K562 (cell line): ENCODE data around the gene AKAP13. TPM values are rescaled to one million over a fixed set of nuclear protein-coding genes. Genes with fewer than 3 reads are reported as not detected.

Experiments used
- CEBPG ChIP-seq, 3 experiments: fragments of 200-800 bp in 1 of 3; sonication (Bioruptor generic) in 1 of 3; sonication (generic) in 1 of 3; formaldehyde crosslinking in 1 of 3; IDR thresholded peaks in 2 of 3; conservative IDR thresholded peaks in 1 of 3; 2 replicates each; pipeline versions ENCODE4 v1.6.1 to v1.8.0; 2016 to 2022; ENCODE audit warnings: missing compliant biosample characterization in 2 of 3, missing genetic modification characterization in 2 of 3, mild to moderate bottlenecking in 1 of 3, missing genetic modification reagents in 1 of 3
- DEAF1 ChIP-seq: fragments of 450-650 bp; formaldehyde crosslinking; IDR thresholded peaks from 2 replicates; pipeline ENCODE4 v1.4.0; 2020; ENCODE audit warnings: mild to moderate bottlenecking, moderate library complexity
- FIP1L1 ChIP-seq: fragments of 200-400 bp; formaldehyde crosslinking; IDR thresholded peaks from 2 replicates; pipeline ENCODE4 v1.6.1; 2018; ENCODE audit warnings: mild to moderate bottlenecking, low read depth, low read length; ENCODE audit not compliant: poor library complexity, severe bottlenecking
- TCF15 ChIP-seq: fragments of 250-450 bp; sonication (Bioruptor Pico); IDR thresholded peaks from 2 replicates; pipeline ENCODE4 v1.8.0; 2022; ENCODE audit warnings: moderate library complexity, mild to moderate bottlenecking, inconsistent platforms
- polyA plus RNA-seq, 8 experiments: library from polyadenylated mRNA; depleted of rRNA in 4 of 8; stranded (reverse) in 5 of 8; unstranded in 3 of 8; fragments of >200 nt; fragmentation: Nextera tagmentation in 2 of 8; fragmentation: Illumina TruSeq in 1 of 8; extraction: Ambion mirVana in 2 of 8; extraction: Trizol in 1 of 8; gene quantifications; 2 replicates each; pipeline versions ENCODE4 v1.2.1 to v1.2.3, GENCODE V29; 2011 to 2014; ENCODE audit warnings: inconsistent platforms in 1 of 8, missing spikeins in 1 of 8
- total RNA-seq, 7 experiments: library from RNA; depleted of rRNA in 6 of 7; stranded (reverse); fragments of >200 nt in 6 of 7; fragmentation: Illumina TruSeq in 2 of 7; extraction: Trizol in 2 of 7; gene quantifications; 2 replicates each; pipeline versions ENCODE4 v1.2.1 to v1.2.3, GENCODE V29; 2011 to 2021; ENCODE audit warnings: low replicate concordance in 1 of 7

The AKAP13 gene
- total and polyA plus RNA-seq, 9 of the 15 experiments (the other 6 are each of a cell fraction or from before 2014, with no cell fraction given), result 0.03 to 1.7 (median 0.42) TPM

DNA sequence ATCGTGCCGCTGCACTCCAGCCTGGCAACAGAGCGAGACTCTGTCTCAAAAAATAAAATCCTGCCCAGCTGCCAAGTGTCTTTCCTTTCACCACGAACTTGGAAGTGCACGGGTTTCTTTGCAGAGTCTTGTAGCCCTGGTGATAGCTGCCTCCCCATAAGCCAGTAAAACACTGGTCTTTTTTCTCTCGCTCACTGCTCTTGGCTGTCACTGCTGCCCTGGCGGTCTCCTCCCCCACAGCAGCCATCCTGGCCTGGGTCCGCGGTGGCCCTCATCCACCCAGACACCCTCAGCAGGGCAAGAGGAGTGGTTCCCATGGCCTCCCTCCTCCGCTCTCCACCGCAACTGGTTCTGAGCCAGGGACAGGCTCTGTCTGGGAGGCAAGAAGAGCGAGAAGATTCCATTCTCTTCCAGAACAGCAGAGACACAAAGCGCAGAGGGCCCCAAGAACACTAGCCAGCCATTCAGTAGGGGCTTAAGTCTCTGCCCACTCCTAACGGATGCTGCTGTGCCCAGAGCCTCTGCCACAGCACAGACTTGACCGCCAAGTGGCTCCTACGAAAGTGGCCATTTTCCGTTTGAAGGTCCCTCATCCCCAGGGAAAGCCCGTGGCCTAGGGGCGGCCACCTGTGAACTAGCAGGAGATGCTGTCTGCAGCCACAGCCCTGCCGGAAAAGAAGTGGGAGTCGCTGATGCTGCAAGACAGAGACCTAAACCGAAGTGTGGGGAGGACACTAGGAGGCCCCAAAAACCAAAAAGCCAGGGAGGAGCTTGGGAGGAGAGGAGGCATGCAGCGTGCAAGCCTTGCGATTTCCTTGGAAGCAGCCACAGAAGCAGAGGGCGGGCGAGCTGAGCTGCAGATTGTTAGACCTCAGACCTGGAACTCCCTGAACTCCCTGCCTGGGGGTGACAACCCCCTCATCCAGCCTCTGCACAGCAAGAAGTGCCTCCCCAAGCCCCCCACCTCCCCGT is 370.2 kb downstream of the AKAP13 start (continued):
- TF ChIP-seq TCF15 (no peak), CEBPG (CRISPR knock-in tag; IDR thresholded peaks at IDR 0.05) (no peak), CEBPG (tag; conservative IDR thresholded peaks at IDR 0.05 in 1 of 2, IDR thresholded peaks at IDR 0.05 in 1 of 2) (no peak), DEAF1 (CRISPR knock-in tag) (no peak), FIP1L1 (no peak)
